Activated T-cell treated with anti-CD3 and anti-CD28 coated beads, Interleukin-2, amount 50 U/mL, for 72 hours (primary cell): ENCODE data around the gene ADAMTSL5. TPM values are rescaled to one million over a fixed set of nuclear protein-coding genes. Genes with fewer than 3 reads are reported as not detected.
"Not testable (repeated sequence)": the region's sequence is repeated elsewhere in the genome, so short reads cannot be mapped to it uniquely, and the experiment has no call there.

Experiments used
- ATAC-seq, 2 donors: fragments of 150-1000 bp; cut with Tn5 transposase; replicated peaks in 1 of 2; 2 replicates each; pipeline ENCODE4 v1.10.0; 2021; ENCODE audit warnings: moderate library complexity in 2 of 2, mild to moderate bottlenecking in 1 of 2
- DNase-seq, 2 donors: peaks; one replicate each; pipeline ENCODE4 v3.0.0; 2021 to 2022; ENCODE audit warnings: mixed read lengths in 1 of 2
- H3K27ac Mint-ChIP-seq: one replicate; pipeline ENCODE4 v1.8.0; 2022; ENCODE audit warnings: mild to moderate bottlenecking, moderate library complexity, mixed read lengths
- H3K27me3 Mint-ChIP-seq: one replicate; pipeline ENCODE4 v1.8.0; 2022; ENCODE audit warnings: low read depth, mixed read lengths
- H3K36me3 Mint-ChIP-seq, 2 donors: one replicate each; pipeline ENCODE4 v1.8.0; 2022; ENCODE audit warnings: mixed read lengths in 2 of 2, mild to moderate bottlenecking in 1 of 2; ENCODE audit not compliant: insufficient read depth in 2 of 2
- H3K4me1 Mint-ChIP-seq: one replicate; pipeline ENCODE4 v1.8.0; 2022; ENCODE audit warnings: low read depth, mixed read lengths
- H3K4me3 Mint-ChIP-seq, 2 donors: one replicate each; pipeline ENCODE4 v1.8.0; 2022; ENCODE audit warnings: mild to moderate bottlenecking in 2 of 2, mixed read lengths in 2 of 2, moderate library complexity in 2 of 2
- H3K9me3 Mint-ChIP-seq, 2 donors: one replicate each; pipeline ENCODE4 v1.8.0; 2022; ENCODE audit warnings: mixed read lengths in 2 of 2
- total RNA-seq, 2 donors: library from RNA; stranded (reverse); gene quantifications; one replicate each; pipeline ENCODE4 v1.2.3, GENCODE V29; 2022

The ADAMTSL5 gene
- total RNA-seq, 2 donors from 2014 or later, result 4.3 to 5.5 TPM

DNA sequence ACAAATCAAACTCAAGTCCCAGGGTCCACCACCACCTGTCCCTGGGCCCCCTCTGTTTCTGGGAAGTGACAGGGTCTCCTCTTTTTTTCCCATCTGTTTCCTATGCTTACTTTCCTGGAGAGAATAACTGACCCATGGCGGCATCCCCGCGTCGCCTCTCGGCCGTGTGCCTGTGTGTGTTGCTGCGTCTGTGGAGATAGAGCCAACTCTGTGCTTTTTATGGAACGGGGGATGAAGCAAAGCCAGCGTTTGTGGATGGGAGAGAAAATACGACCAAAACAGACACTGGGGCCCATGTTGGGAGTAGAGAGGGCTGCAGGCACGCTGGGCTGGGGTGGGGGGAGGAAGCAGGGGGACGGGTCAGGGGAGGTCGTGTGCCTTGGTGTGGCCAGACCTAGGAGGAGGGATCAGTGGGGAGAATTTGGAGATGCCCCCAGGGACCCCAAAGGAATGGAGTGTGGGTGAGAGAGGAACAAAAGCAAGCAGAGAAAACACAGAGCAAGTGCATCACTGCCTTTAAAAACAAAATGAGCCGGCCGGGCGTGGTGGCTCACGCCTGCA is 27.6 kb upstream of the ADAMTSL5 start:
- Mint-ChIP-seq H3K9me3 (no peaks in the 10 kb centered on the region), H3K27me3 (peaks cover 20% of the 10 kb centered on the region), H3K27ac (no peak overlapping the region), H3K4me3 (no peak overlapping the region), H3K36me3 (no peaks in the 10 kb centered on the region), H3K4me1 (no peaks in the 10 kb centered on the region)
- DNase-seq (no peak), ATAC-seq (no peak)

DNA sequence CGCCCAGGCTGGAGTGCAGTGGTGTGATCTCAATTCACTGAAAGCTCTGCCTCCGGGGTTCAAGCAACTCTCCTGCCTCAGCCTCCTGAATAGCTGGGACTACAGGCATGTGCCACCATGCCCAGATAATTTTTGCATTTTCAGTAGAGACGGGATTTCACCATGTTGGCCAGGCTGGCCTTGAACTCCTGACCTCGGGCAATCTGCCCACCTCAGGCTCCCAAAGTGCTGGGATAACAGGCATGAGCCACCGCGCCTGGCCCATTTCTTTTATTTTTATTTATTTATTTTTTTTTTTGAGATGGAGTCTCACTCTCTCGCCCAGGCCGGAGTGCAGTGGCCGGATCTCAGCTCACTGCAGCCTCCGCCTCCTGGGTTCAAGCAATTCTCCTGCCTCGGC is 26.9 kb upstream of the ADAMTSL5 start:
- H3K27ac Mint-ChIP-seq, H3K9me3 Mint-ChIP-seq, ATAC-seq, H3K4me1 Mint-ChIP-seq, DNase-seq, H3K4me3 Mint-ChIP-seq, H3K36me3 Mint-ChIP-seq: not testable (repeated sequence)
- H3K27me3 Mint-ChIP-seq, result peaks cover 20% of the 10 kb centered on the region

DNA sequence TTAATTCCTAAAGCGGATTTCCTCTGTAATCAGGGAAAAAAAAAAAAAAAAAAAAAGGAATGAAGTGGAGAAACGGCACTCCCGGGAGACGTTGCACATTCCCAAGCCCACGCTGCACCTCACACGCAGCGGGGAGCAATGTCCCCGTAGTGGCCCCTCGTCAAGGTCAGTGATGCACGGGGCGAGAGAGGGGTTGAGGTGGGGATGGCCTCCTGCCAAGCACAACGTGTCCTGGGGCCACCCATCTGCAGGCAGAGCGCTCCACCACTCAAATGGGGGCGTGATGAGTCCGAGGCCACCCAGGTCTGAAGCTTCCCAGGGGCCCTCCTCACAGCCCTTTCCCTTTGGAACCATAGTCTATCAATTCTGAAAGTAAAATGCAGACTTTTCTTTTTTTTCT is 26.2 kb upstream of the ADAMTSL5 start:
- Mint-ChIP-seq H3K4me1 (no peaks in the 10 kb centered on the region), H3K27ac (no peak overlapping the region), H3K36me3 (no peaks in the 10 kb centered on the region), H3K27me3 (peaks cover 20% of the 10 kb centered on the region), H3K9me3 (no peaks in the 10 kb centered on the region), H3K4me3 (no peak overlapping the region)
- no peak for DNase-seq
- no peak for ATAC-seq

DNA sequence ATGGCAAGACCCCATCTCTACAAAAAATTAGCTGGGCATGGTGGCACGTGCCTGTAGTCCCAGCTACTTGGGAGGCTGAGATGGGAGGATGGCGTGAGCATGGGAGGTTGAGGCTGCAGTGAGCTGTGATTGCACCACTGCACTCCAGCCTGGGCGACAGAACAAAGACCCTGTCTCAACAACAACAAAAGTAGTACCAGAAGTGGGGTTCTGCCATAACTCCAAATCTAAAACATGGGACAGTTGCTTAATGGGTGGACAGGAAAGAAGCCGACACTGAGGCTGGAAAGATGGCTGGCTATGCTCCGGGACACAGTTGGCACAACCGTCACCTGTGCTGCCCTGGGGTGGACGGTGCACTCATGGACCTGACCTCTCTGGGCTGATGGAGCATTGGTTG is 22.9 kb upstream of the ADAMTSL5 start:
- H3K4me1 Mint-ChIP-seq, ATAC-seq, H3K4me3 Mint-ChIP-seq, DNase-seq, H3K9me3 Mint-ChIP-seq, H3K27me3 Mint-ChIP-seq, H3K36me3 Mint-ChIP-seq, H3K27ac Mint-ChIP-seq: not testable (repeated sequence)

DNA sequence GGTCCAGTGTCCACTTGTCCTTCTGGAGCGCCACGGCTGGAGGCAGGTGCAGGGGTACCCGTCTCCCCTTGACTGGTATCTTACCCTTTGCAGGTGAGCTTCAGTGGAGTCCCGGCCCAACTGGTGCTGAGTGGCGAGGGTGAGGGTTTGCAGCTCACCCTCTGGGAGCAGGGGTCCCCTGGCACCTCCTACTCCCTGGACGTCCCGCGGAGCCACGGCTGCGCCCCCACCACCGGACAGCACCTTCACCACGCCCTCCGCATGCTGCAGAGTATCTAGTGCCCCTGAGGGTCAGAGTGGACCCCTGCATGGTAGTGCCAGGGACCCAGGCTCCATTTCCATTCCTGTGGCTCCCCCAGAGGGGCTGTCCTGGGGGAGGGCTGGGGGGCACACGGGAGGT is 22.2 kb upstream of the ADAMTSL5 start:
- Mint-ChIP-seq H3K4me3 (no peak overlapping the region), H3K4me1 (no peaks in the 10 kb centered on the region), H3K9me3 (no peaks in the 10 kb centered on the region), H3K27ac (no peak overlapping the region), H3K36me3 (no peaks in the 10 kb centered on the region), H3K27me3 (no peaks in the 10 kb centered on the region)
- ATAC-seq (no peak), DNase-seq (no peak)

DNA sequence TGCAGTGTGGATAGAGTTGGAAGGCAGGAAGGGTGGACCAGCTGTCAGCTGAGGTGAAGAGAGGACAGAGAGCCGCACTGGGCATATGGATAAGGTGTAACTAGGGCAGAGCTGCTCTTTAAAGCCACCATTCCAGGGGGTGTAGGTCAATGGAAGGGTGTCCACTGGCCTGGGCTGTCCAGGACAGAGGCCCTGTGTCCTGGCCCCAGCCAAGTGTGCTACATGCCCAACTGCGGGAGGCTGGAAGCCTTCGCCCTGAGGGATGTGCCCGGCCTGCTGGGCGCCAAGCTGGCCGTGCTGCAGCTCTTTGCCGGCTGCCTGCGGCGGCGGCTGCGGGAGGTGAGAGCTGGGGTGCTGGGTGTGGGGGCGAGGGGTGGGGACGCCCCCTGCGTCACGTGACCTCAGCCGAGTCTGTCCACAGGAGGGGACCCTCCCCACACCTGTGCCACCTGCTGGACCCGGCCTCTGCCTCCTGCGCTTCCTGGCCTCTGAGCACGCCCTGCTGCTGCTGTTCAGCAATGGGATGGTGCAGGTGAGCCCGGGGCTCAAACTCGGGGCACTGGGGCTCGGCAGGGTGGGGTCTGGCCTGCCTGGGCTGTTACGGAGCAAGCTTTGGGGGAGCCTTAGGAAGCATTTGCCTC is 20.8 kb upstream of the ADAMTSL5 start:
- DNase-seq, result no peak
- Mint-ChIP-seq H3K9me3 (no peaks in the 10 kb centered on the region), H3K36me3 (no peaks in the 10 kb centered on the region), H3K4me1 (no peaks in the 10 kb centered on the region), H3K4me3 (no peak overlapping the region), H3K27ac (no peak overlapping the region), H3K27me3 (no peaks in the 10 kb centered on the region)
- no peak for ATAC-seq

DNA sequence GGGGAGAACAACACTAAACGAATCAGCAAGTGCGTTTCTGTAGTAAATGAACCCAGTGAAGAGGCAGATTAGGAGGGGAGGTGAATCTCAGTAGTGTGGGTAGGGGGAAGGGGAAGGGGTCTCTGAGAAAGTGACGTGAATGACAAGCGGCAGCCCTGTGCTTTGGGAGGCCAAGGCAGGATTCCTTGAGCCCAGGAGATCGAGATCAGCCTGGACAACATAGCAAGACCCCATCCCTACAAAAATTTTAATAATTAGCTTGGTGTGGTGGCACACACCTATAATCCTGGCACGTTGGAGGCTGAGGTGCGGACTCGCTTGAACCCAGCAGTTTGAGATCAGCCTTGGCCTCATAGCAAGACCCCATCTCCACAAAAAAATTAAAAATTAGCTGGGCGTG is 19.2 kb upstream of the ADAMTSL5 start:
- H3K36me3 Mint-ChIP-seq, result no peaks in the 10 kb centered on the region
- no peak overlapping the region for H3K27ac Mint-ChIP-seq
- ATAC-seq (no peak), DNase-seq (no peak)
- H3K27me3 Mint-ChIP-seq, result no peaks in the 10 kb centered on the region
- H3K4me1 Mint-ChIP-seq, result no peaks in the 10 kb centered on the region
- H3K9me3 Mint-ChIP-seq, result no peaks in the 10 kb centered on the region
- H3K4me3 Mint-ChIP-seq, result no peak overlapping the region

DNA sequence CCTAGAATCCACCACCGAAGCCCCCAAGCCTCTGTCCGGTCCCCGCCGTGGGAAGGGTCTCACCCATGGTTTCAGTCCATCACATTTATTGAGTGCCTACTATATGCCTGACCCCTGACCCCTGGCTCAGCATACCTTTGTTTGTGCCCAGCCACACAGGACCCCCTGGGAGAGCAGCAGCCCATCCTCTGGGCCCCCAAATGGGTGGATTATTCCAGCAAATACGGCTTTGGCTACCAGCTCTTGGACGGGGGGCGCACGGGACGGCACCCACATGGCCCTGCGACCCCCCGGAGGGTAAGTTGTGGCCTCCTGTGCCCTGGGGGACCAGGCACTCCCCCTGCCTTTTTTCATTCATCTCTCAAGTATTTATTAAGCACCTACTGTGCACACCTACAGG is 18.8 kb upstream of the ADAMTSL5 start:
- DNase-seq (no peak), ATAC-seq (no peak)
- Mint-ChIP-seq H3K4me1 (no peaks in the 10 kb centered on the region), H3K36me3 (no peaks in the 10 kb centered on the region), H3K27me3 (no peaks in the 10 kb centered on the region), H3K9me3 (no peaks in the 10 kb centered on the region), H3K27ac (no peak overlapping the region), H3K4me3 (no peak overlapping the region)

DNA sequence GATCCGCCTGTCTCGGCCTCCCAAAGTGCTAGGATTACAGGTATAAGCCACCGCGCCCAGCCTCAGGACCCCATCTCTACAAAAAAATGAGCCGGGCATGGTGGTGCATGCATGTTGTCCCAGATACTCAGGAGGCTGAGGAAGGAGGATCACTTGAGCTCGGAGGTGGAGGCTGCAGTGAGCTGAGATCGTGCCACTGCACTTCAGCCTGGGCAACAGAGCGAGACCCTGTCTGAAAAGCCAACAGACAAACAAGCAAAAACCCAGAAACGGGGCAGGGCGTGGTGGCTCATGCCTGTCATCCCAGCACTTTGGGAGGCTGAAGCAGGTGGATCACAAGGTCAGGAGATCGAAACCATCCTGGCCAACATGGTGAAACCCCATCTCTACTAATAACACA is 18.0 kb upstream of the ADAMTSL5 start:
- not testable (repeated sequence) for H3K27me3 Mint-ChIP-seq

DNA sequence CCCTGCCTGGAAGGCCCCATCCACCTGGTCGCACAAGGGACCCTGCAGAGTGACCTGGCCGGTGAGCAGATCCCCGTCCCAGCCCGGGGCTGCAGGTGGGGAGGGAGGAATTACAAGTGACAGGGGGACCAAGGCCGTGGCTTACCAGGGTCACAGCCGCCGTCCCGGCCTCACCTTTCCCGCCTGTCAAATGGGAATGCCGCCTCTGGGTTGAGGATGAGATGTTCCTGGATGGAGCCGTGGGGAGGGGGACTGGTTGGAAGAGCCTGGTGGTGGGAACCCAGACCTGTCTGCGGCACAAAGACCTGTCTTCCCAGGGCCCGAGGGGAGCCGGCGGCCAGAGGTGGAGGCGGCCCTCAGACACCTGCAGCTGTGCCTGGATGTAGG is 16.6 kb upstream of the ADAMTSL5 start:
- ATAC-seq (no peak), DNase-seq (no peak)
- Mint-ChIP-seq H3K36me3 (peaks cover 0 to 5% of the 10 kb centered on the region in 2 donors), H3K9me3 (no peaks in the 10 kb centered on the region), H3K27me3 (peaks cover 18% of the 10 kb centered on the region), H3K4me1 (peaks cover 4% of the 10 kb centered on the region), H3K27ac (no peak overlapping the region), H3K4me3 (no peak overlapping the region)

More for the DNA sequence above, 18.0 kb upstream of the ADAMTSL5 start:
- not testable (repeated sequence) for H3K27ac Mint-ChIP-seq, H3K36me3 Mint-ChIP-seq, H3K9me3 Mint-ChIP-seq, H3K4me3 Mint-ChIP-seq, H3K4me1 Mint-ChIP-seq, DNase-seq, ATAC-seq

DNA sequence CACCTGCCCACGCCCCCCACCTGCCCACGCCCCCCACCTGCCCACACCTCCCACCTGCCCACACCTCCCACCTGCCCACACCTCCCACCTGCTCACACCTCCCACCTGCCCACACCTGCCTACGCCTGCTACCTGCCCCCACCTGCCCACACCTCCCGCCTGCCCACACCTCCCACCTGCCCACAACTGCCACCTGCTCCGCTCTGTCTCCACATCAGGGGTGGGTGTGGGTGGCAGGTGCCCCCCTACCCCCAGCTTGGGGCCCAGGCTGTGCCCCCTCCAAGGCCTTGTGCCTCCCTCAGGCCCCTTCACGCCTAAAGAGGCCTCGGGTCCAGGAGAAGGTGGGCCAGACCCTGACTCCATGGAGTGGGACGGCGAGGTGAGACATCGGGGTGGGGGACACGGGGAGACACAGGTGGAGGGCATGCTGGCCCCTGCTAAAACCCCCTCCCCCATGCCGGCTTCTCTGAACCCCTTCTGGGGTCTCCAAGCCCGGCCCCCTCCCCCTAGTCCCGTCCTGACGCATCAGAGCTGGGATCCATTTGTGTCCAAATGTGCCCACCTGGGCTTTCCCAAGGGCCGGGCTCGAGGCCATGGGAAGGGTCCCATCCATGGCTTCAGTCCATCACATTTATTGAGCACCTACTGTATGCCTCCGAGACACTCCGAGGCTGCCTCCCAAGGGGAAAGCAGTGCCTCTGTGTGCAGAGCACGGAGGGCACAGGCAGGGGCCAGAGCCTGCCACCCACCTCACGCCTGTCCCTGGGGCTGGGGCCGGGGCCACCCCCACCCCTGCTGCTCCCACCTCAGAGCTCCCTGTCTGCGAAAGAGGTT is 16.0 kb upstream of the ADAMTSL5 start:
- Mint-ChIP-seq H3K4me1 (peaks cover 6% of the 10 kb centered on the region), H3K9me3 (no peaks in the 10 kb centered on the region), H3K27ac (no peak overlapping the region), H3K27me3 (peaks cover 22% of the 10 kb centered on the region), H3K4me3 (no peak overlapping the region), H3K36me3 (peaks cover 0 to 5% of the 10 kb centered on the region in 2 donors)
- no peak for ATAC-seq
- no peak for DNase-seq

DNA sequence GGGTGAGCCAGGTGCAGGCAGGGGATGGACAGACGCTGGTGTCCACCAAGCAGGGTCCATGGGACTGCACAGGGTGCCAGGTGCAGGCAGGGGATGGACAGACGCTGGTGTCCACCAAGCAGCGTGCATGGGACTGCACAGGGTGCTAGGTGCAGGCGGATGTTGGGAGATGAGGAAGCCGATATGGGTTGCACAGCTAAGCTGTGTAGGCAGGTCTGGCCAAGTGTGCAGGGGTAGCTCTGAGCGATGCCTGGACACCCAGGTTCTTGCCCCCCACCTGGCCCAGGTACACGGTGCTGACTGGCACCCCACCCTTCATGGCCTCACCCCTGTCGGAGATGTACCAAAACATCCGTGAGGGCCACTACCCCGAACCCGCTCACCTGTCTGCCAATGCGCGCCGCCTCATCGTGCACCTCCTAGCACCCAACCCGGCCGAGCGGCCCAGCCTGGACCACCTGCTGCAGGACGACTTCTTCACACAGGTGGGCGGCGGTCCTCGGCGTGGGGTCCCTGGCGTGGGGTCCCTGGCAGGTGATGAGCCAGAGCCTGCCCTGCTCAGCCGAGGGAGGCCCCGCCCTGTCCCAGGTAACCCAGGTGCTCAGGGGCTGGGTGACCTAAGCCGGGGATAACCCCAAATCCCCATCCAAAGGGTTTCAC is 15.0 kb upstream of the ADAMTSL5 start:
- Mint-ChIP-seq H3K36me3 (peaks cover 0 to 5% of the 10 kb centered on the region in 2 donors), H3K4me3 (no peak overlapping the region), H3K27me3 (peaks cover 29% of the 10 kb centered on the region), H3K4me1 (peaks cover 6% of the 10 kb centered on the region), H3K9me3 (no peaks in the 10 kb centered on the region), H3K27ac (no peak overlapping the region)
- DNase-seq, result no peak
- no peak for ATAC-seq

DNA sequence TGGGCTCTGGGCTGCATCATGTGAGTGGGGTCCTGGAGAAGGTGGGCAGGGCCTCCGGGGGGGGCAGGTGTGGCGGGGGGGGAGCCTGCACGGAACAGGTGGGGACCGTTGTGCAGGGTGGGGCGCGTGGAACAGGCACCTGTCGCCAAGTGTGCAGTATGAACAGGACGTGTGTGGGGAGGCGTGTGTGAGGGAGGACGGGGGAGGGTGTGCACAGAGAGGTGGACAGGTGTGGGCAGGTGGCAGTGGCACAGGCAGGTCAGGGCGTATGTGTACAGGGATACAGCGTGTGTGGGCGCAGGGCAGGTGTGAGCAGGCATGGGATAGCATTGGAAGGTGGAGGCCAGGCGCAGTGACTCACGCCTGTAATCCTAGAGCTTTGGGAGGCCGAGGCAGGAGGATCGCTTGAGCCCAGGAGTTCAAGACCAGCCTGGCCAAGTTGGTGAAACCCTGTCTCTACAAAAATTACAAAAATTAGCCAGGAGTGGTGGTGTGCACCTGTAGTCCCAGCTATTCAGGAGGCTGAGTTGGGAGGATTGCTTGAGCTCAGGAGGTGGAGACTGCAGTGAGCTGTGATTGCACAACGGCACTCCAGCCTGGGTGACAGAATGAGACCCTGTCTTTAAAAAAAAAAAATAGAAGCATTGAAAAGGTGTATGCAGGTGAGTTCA is 14.3 kb upstream of the ADAMTSL5 start:
- ATAC-seq (no peak), DNase-seq (no peak)
- H3K27me3 Mint-ChIP-seq, result peaks cover 30% of the 10 kb centered on the region
- H3K27ac Mint-ChIP-seq, result no peak overlapping the region
- peaks cover 6% of the 10 kb centered on the region for H3K4me1 Mint-ChIP-seq
- H3K9me3 Mint-ChIP-seq, result no peaks in the 10 kb centered on the region
- no peak overlapping the region for H3K4me3 Mint-ChIP-seq
- peaks cover 0 to 5% of the 10 kb centered on the region in 2 donors for H3K36me3 Mint-ChIP-seq
